CMK (cell line): ENCODE results near the gene TANGO2.
A peak's percentile ranks its signal among the peaks of the same experiment; 100 is the strongest.

Source experiments
- DNase-seq: peaks from one replicate; pipeline ENCODE4 v3.0.0-alpha.2; 2010; ENCODE audit warnings: low read depth

The TANGO2 gene

DNA sequence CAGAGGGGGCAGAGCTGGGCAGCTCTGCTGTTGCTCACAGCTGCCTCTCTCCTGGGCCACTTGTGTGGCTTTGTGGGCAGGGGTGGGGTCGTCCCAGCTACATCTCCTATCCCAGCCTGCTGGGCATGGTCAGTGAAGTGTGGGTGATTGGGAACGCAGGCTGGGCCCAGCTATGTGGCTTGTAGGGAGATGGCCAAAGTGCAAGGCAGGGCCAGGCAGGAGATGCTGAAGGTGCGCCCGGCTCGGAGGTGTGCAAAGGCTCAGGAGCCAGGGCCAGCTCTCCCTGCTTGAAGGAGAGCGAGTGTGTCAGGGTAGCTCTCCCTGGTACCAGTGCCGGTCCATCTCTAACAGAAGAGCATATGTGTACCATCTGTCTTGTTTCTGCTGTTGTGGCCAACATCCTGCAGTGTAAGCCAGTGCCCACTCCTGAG, 86.6 kb downstream of the TANGO2 start:
- DNase-seq, result no peak

- no peak for DNase-seq
These were observed 87.2 kb downstream of the TANGO2 start for GRCh38 chr22:20107951-20108756.

DNA sequence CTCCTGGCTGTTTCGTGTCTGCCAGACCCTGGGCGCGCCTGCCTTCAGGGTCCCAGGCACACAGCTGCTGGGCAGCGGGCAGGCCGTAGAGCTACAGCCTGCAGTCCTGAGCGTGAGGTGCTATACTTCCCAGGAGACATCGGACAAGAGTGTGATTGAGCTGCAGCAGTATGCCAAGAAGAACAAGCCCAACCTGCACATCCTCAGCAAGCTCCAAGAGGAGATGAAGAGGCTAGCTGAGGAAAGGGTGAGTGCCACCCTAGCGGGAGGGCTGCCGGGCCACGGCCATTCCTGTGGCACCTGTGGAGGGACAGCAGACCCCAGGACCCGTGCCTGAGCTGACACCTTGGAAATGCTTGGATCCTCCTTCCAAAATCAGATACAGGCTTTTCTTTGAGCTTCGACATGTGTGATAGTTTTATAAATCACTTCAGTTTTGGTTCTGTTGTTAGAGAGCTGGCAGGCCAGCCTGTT, 87.9 kb downstream of the TANGO2 start:
- no peak for DNase-seq

DNA sequence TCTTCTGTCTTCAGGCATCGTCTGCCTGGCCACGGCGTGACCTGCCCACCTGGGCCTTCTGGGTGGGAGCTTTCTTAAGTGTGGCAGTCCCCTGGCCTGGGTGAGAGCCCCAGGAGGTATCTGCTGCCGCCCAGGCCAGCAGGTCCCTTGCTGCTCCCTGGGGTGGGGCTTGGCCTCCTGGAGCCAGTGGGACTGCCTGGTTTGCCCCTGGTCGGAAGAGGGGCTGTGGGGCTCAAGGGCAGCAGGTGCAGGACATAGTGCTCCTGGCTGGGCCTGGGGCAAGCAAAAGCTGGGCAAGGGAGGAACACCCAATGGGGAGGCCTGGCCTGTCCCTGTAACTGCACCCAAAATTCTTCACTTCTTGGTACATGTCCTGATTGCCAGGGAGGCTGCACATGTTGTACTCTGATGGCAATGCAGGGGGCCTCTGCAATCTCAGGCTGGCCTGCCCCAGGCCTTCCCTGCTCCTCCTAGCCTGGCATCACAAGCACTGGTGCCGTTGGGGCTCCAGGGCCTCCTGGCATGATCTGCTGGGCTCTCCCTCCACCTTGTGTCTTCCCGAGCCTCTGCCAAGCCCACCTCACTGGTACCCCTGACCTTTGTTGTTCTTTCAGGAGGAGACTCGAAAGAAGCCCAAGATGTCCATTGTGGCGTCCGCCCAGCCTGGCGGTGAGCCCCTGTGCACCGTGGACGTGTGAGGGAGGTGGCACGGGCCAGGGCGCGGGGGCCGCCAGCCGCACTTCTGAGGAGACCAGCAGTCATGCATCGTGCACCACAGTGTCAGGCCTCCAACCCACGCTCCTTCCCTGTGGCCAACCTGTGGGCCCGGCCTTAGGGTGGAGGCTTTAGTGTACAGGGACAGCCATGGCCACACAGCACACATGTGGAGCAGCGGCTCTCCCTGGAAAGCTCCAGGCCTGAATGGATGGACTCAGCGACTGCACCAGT, 88.8 kb downstream of the TANGO2 start:
- no peak for DNase-seq

DNA sequence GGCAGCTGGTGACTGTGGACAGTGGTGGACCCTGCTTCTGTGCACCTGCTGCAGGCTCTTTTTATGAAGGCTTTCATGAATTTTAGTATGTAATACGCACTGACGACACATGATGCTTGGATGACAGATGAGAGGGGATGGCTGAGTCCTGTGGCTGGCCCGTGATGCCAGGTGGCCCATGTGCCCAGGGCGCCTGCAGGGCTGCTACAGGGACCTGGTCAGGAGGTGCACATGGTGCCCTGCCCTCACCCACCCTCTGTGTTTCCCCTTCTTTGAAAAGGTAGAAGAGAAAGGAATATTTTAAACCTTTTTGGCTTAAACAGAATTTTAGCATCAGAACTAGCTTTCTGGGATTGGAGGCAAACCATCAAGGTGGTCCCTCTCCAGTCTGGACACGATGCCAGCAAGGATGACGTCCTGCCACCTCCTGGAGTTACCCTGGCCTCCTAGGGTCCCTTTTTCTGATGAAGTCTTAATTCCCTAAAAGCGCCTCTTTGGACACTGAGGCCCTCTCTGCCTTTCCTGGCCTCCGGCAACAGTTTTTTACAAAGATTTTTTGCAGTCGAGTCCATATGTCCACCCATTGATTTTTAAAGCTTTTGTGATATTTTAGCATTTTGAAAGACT, 89.6 kb downstream of the TANGO2 start:
- DNase-seq, result no peak

GRCh38 chr22:20111045-20111688, 90.3 kb downstream of the TANGO2 start:
- DNase-seq, result peak; percentile 34

DNA sequence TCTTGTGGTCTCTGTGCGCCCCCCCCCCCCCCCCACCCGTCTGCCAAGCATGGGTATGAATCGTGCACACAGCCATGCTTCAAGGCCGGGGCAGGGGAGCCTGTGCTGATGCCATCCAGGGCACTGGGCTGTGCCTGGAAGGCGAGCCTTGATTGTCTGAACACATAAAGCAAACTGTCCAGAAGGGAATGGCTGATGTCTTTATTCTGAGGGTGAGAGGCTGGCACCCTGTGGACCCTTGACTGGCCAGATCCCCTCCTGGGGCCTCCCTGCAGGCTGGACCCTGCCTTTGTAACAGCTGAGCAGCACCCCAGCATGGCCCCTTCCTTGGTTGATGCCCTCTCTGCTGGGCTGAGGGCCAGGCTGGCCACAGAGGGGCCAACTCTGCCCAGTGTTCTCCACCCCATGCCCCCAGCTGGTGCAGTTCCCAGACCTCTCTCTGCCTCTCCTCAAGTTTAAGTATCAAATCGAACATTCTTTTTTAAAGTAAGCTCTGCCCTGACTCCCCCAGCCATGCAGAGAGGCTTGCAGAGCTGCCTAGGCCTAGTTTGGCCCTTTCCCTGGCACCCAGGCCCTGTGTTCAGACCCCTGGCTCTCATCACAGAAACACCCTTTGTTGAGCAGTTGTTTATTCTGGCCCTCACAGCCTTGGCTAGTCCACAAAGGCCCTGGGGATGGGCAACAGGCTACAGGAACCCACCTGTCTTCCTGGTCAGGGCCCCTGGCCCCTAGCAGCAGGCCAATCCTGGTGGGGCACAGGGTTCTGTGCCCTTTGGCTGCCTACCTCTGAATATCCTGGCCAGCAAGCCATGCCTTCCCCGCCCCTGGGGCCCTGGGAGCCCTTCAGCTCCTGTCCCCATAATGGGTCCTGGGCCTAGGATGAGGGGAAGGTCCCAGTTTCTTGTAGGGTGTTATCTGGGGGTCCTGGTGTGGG, 91.0 kb downstream of the TANGO2 start:
- DNase-seq, result no peak

DNA sequence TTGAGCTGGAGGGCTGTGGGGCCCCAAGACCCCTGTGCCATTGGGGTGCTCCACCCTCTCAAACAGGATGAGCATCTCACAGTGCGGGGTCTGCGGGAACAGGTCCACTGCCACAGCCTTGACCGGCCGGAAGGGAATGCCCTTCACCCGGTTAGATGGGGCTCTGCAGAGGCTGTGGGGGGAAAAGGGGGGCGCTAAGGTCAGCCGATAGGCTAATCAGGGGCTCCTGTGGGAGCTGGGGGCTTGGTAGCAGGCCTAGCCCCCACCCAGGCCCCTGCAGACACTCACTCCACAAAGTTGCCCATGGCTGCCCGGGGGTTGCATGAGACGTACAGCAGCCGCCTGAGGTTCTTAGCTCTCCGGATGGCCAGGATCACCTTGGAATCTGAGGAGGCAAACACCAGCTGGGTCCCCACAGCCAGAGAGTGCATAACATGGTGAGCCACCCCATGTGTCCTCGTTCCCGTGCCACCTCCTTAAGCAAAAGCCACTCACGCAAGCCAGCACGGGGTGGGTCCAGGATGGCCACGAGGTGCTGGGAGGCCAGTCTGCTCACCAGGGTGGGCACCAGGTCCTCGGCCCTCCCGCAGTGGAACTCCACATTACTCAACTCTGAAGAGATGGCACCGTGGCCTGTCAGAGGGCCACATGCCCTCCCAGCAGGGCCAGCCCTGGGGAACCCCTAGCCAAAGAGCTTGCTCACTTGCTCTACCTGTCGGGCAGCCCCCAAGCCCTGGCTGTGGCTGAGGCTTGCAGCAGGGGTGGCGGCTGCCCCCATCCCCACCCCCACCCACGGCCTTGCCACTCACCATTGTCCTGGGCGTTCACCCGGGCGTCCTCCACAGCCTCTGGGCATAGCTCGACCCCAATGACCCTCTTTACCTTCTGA, 92.0 kb downstream of the TANGO2 start:
- DNase-seq, result no peak

DNA sequence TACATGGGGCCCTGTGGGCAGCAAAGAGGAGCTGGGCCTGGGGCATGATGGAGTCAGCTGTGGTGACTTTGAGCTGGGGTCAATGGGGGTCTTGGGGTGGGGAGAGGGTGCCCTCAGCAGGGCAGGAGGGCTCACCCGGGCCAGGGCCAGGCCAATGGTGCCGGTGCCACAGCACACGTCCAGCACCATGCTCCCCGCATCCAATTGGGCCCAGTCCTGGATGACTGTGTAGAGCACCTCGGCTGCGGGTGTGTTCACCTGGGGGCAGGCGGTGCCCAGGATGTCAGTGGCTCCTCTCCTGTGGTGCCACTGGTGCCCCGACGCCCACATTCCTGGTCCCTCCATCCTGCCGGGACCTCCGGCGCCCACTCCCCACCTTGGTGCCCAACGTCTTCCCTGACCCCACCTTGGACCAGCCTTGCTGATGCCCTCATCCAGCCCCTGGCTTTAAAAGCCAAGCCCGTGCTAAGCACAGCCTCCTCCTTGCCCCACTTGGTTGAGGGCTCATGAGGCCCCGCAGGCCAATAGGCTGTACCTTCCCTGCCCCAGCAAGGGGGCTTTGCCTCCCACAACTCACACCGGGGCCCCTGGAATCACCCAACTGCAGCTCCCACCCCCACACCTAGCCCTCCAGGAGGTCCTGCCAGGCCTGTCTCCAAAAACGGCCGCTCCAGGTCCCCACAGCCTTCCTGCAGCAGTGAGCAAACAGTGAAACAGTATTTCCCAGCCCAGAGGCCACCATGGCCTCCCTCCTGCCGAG, 92.8 kb downstream of the TANGO2 start:
- no peak for DNase-seq

DNA sequence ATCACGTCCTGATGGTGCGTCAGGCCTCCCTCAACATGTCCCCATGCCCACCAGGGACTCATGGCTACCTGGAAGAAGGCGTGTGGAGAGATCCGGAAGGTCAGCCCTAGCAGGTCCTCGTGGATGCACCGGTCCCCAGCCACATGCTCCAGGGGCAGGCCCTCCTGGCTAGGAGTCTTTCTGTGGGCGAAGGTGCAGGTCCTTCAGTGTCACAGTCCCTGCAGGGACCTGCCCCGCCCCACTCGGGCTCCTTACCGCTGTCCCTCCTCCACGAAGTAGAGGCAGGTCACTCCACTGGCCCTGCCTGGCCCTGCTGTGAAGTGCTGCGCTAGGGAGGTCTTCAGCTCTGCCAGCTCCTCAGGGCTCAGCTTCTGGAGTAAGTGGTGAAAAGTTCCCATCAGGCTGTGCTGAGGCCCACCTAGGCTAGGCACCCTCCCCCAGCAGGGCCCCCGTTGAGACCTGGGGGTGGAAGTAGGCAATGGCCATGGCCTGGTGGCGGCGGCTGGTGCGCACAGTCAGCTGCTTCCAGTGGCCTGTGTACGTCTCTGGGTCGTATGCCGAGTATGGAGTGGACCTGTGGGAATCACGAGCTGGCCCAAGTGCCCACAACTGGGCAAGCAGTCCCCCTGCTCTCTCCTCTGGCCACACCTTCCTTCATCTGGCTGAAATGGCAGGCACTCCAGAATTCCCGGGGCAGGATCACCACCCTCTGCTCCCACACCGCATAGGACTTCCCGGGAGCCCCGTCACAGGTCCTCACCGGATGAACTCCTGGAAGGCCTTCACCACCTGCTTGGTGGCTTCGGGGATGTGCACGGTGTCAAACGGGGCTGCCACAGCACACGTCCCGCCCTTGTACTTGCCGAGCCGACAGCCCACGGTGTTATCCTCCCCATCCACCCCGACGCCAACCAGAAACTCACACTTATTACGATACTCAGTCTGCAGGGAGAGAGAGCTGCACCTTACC, 93.9 kb downstream of the TANGO2 start:
- no peak for DNase-seq

GRCh38 chr22:20115691-20116375, 94.9 kb downstream of the TANGO2 start, which contains the start of gene RANBP1:
RANBP1 (plus strand) TSS chr22:20116104; CDS start chr22:20116185, 81 bp downstream.
- no peak for DNase-seq

DNA sequence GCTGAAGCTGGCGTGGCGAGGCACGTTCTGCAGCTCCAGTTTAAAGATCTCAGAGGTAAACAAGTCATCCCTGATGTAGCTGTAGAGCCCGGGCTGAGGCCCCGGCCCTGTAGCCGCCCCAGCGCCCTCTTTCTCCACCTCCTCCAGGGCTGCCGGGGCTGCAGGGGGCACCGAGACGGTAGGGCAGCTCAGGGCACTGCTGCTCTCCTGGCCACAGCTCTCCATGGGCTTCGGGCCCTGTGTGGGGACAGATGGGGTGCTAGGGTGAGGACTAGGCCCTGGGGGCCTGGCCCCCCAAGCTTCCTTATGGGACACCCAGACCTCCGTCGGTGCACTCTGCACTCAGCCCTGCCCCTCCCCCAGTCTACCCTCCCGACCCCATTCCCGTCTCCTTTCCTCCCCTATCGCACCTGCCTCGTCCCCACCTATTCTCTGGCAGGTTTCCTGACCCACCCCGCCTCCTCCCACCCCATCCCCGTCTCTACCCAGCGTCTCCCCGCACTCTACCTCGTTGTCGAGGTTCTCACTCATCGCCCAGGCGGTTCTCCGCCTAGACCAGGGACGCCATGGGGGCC, 95.6 kb downstream of the TANGO2 start:
- no peak for DNase-seq
